SK-N-SH treated with all-trans-retinoic acid at 6 μM for 48 hours (cell line): Measurements from ENCODE around the gene BCL2L13.

Experiments
- ATAC-seq: fragments of 200-7000 bp; cut with Tn5 transposase; 3 replicates; pipeline ENCODE4 v1.9.1; 2020; ENCODE audit warnings: mild to moderate bottlenecking, moderate library complexity
- ARNTL ChIP-seq: fragments of 450-650 bp; formaldehyde crosslinking; IDR thresholded peaks from 2 replicates; pipeline ENCODE4 v1.5.0; 2020; ENCODE audit warnings: low read depth, mild to moderate bottlenecking, moderate library complexity, borderline replicate concordance
- BACH2 ChIP-seq: fragments of 250-450 bp; sonication (Bioruptor Pico); IDR thresholded peaks from 2 replicates; pipeline ENCODE4 v1.9.0; 2021; ENCODE audit warnings: mild to moderate bottlenecking, borderline replicate concordance
- CSDC2 ChIP-seq: fragments of 250-450 bp; sonication (Bioruptor Pico); IDR thresholded peaks from 2 replicates; pipeline ENCODE4 v1.5.0; 2020; ENCODE audit warnings: mild to moderate bottlenecking, moderate library complexity
- ESRRG ChIP-seq: fragments of 250-450 bp; sonication (Bioruptor Pico); IDR thresholded peaks from 2 replicates; pipeline ENCODE4 v1.6.1; 2021; ENCODE audit warnings: mild to moderate bottlenecking
- GLIS3 ChIP-seq: fragments of 250-450 bp; sonication (Bioruptor Pico); IDR thresholded peaks from 2 replicates; pipeline ENCODE4 v1.5.0; 2020; ENCODE audit warnings: mild to moderate bottlenecking, moderate library complexity
- ISL1 ChIP-seq: fragments of 250-450 bp; sonication (Bioruptor Pico); IDR thresholded peaks from 2 replicates; pipeline ENCODE4 v2.1.2; 2022; ENCODE audit warnings: mild to moderate bottlenecking, moderate library complexity
- OSR1 ChIP-seq: fragments of 250-450 bp; sonication (Bioruptor Pico); IDR thresholded peaks from 2 replicates; pipeline ENCODE4 v1.8.0; 2022; ENCODE audit warnings: moderate library complexity, mild to moderate bottlenecking, inconsistent platforms
- PPARA ChIP-seq: fragments of 250-450 bp; sonication (Bioruptor Pico); IDR thresholded peaks from 2 replicates; pipeline ENCODE4 v1.5.0; 2020; ENCODE audit warnings: mild to moderate bottlenecking, borderline replicate concordance
- RARB ChIP-seq: fragments of 250-450 bp; sonication (Bioruptor Pico); IDR thresholded peaks from 2 replicates; pipeline ENCODE4 v1.8.0; 2021; ENCODE audit warnings: mild to moderate bottlenecking, moderate library complexity
- SNAI2 ChIP-seq: fragments of 250-450 bp; sonication (Bioruptor Pico); IDR thresholded peaks from 2 replicates; pipeline ENCODE4 v1.5.0; 2020; ENCODE audit warnings: mild to moderate bottlenecking, moderate library complexity
- TCF4 ChIP-seq: fragments of 250-450 bp; sonication (Bioruptor Pico); IDR thresholded peaks from 2 replicates; pipeline ENCODE4 v1.8.0; 2021; ENCODE audit warnings: mild to moderate bottlenecking, moderate library complexity, borderline replicate concordance
- TOX ChIP-seq: fragments of 250-450 bp; sonication (Bioruptor Pico); IDR thresholded peaks from 2 replicates; pipeline ENCODE4 v1.8.0; 2021; ENCODE audit warnings: mild to moderate bottlenecking, moderate library complexity, borderline replicate concordance
- ZC3H10 ChIP-seq: fragments of 250-450 bp; sonication (Bioruptor Pico); IDR thresholded peaks from 2 replicates; pipeline ENCODE4 v1.5.1; 2021; ENCODE audit warnings: mild to moderate bottlenecking, moderate library complexity
- ZFP3 ChIP-seq: fragments of 250-450 bp; sonication (Bioruptor Pico); IDR thresholded peaks from 2 replicates; pipeline ENCODE4 v1.5.0; 2020; ENCODE audit warnings: mild to moderate bottlenecking, moderate library complexity
- ZFP30 ChIP-seq: fragments of 450-650 bp; formaldehyde crosslinking; IDR thresholded peaks from 2 replicates; pipeline ENCODE4 v1.5.0; 2022; ENCODE audit warnings: mild to moderate bottlenecking, moderate library complexity
- ZNF565 ChIP-seq: fragments of 450-650 bp; formaldehyde crosslinking; conservative IDR thresholded peaks from 2 replicates; pipeline ENCODE4 v1.5.0; 2020; ENCODE audit warnings: low read depth, mild to moderate bottlenecking, moderate library complexity
- ZNF70 ChIP-seq: fragments of 450-650 bp; formaldehyde crosslinking; IDR thresholded peaks from 2 replicates; pipeline ENCODE4 v1.5.0; 2020; ENCODE audit warnings: mild to moderate bottlenecking, moderate library complexity
- ZNF8 ChIP-seq: fragments of 450-650 bp; formaldehyde crosslinking; IDR thresholded peaks from 2 replicates; pipeline ENCODE4 v1.5.0; 2020; ENCODE audit warnings: mild to moderate bottlenecking, moderate library complexity
- TF ChIP-seq, protein P1 (sequence below): fragments of 250-450 bp; sonication (Bioruptor Pico); IDR thresholded peaks from 2 replicates; pipeline ENCODE4 v1.8.0; 2020; ENCODE audit warnings: mild to moderate bottlenecking, moderate library complexity, borderline replicate concordance
- TF ChIP-seq, protein P2 (sequence below): fragments of 250-450 bp; sonication (Bioruptor Pico); IDR thresholded peaks from 2 replicates; pipeline ENCODE4 v1.5.1; 2021; ENCODE audit warnings: mild to moderate bottlenecking, moderate library complexity
- TF ChIP-seq, protein P3 (sequence below): fragments of 250-450 bp; sonication (Bioruptor Pico); IDR thresholded peaks from 2 replicates; pipeline ENCODE4 v1.8.0; 2021; ENCODE audit warnings: low read depth, mild to moderate bottlenecking, moderate library complexity, borderline replicate concordance
- TF ChIP-seq, protein P4 (sequence below): fragments of 250-450 bp; sonication (Bioruptor Pico); IDR thresholded peaks from 2 replicates; pipeline ENCODE4 v1.5.0; 2020; ENCODE audit warnings: mild to moderate bottlenecking, moderate library complexity
- TF ChIP-seq, protein P5 (sequence below): fragments of 250-450 bp; sonication (Bioruptor Pico); IDR thresholded peaks from 2 replicates; pipeline ENCODE4 v1.5.1; 2020; ENCODE audit warnings: low read depth, mild to moderate bottlenecking, moderate library complexity

The BCL2L13 gene

DNA sequence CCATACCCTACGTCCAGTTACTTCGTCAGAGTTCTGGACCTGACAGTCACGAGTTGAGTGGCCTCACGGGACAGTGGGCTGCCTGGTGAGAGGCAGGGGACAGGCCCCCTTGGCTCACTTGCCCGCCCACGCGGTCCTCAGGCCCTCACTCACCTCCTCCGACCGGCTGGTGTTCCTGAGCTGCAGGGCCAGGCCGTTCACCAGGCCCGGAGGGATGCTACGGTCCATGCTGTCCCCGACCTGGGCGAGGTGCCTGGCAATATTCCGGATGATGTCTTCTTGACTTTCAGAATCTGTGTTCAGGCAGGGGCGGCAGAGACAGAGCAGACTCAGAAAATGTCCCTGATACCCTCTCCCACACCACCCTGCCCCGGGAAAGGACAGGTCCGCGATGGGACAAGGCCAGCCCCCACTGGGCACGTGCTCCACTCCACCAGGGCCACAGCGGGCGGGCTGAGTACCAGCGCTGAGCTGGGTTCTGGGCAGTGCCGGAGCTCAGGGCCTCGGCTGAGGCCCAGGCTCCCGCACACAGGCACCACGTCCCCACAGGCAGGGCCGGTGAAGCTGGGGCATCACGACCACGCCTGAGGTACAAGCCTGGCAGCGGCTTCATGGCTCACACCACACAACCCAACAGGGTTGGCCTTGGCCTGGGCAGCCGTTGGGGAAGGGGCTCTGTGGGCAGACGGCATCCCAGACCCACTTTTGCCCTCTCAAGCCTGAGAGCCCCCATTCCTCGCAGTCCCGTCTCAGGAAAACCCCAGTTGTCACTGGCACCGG lies 100.8 kb downstream of the BCL2L13 start:
- no peak for ATAC-seq
- TF ChIP-seq ZC3H10 (CRISPR knock-in tag) (no peak), ZFP3 (CRISPR knock-in tag) (no peak), ISL1 (CRISPR knock-in tag) (no peak), BACH2 (CRISPR knock-in tag) (no peak), ARNTL (CRISPR knock-in tag) (no peak)

DNA sequence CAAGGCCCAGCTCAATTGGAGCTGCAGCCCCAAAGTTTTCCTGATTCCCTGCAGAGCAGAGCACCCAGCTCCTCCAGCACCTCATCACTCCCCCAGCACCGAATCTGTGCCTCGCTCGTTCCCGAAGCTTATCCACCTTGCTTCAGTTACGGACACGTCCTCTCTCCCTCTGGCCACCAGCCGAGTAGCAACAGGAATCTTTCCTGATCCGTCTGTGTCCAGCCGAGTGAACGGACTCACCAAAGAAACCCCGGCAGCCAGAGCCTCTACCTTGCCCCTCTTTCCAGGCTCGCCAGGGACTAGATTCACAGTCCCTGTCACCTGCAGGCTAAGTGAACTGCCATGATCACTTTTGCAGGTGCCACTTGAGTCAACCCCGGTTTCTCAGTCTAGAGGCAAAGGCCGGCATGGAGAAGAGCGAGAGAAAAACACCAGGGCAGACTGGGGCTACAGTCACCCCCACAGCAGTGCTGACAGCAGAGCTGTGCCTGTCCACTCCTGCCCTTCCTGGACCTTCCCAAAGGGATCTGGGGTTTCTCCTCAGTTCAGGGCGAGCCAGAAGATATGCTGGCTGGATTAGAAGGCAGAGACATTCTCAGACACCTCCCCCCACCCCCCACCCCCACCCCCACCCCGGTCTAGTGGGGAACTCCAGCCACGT lies 103.4 kb downstream of the BCL2L13 start:
- TF ChIP-seq ISL1 (CRISPR knock-in tag) (no peak), ZFP3 (CRISPR knock-in tag) (no peak), ZC3H10 (CRISPR knock-in tag) (no peak), PPARA (CRISPR knock-in tag) (no peak), TCF4 (CRISPR knock-in tag) (no peak), CSDC2 (CRISPR knock-in tag) (no peak), BACH2 (CRISPR knock-in tag) (no peak), TOX (CRISPR knock-in tag) (no peak), ZNF565 (CRISPR knock-in tag) (no peak)
- peak; percentile 24 for ATAC-seq

DNA sequence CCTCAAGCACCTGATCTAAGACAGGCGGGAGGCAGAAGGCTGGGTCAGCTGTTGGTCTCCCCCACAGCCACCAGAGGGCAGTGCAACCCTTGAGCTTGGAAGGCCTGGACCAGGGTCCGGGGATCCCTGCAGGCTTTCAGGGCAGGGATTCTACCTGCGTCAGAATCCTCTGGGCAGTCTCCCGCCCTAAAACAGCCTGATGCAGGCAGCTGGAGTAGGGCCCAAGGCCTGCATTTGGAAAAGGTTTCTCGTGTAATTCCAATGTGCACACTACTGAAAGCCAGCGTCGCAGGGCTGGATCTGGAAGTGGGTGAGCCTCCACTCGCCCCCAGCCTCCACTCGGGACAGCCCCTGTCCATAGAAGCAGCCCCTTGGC lies 104.0 kb downstream of the BCL2L13 start:
- ATAC-seq: peak; percentile 94
- TF ChIP-seq RARB (CRISPR knock-in tag) (no peak), ZNF70 (CRISPR knock-in tag) (no peak), ZNF8 (no peak), ZFP30 (CRISPR knock-in tag) (no peak), PPARA (CRISPR knock-in tag) (no peak), BACH2 (CRISPR knock-in tag) (no peak), ZC3H10 (CRISPR knock-in tag) (no peak), ARNTL (CRISPR knock-in tag) (no peak), TOX (CRISPR knock-in tag) (no peak), GLIS3 (CRISPR knock-in tag) (no peak), OSR1 (CRISPR knock-in tag) (no peak), ESRRG (CRISPR knock-in tag) (no peak), SNAI2 (CRISPR knock-in tag) (no peak)
- TF ChIP-seq, protein P1, sequence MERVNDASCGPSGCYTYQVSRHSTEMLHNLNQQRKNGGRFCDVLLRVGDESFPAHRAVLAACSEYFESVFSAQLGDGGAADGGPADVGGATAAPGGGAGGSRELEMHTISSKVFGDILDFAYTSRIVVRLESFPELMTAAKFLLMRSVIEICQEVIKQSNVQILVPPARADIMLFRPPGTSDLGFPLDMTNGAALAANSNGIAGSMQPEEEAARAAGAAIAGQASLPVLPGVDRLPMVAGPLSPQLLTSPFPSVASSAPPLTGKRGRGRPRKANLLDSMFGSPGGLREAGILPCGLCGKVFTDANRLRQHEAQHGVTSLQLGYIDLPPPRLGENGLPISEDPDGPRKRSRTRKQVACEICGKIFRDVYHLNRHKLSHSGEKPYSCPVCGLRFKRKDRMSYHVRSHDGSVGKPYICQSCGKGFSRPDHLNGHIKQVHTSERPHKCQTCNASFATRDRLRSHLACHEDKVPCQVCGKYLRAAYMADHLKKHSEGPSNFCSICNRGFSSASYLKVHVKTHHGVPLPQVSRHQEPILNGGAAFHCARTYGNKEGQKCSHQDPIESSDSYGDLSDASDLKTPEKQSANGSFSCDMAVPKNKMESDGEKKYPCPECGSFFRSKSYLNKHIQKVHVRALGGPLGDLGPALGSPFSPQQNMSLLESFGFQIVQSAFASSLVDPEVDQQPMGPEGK: no peak
- TF ChIP-seq, protein P2, sequence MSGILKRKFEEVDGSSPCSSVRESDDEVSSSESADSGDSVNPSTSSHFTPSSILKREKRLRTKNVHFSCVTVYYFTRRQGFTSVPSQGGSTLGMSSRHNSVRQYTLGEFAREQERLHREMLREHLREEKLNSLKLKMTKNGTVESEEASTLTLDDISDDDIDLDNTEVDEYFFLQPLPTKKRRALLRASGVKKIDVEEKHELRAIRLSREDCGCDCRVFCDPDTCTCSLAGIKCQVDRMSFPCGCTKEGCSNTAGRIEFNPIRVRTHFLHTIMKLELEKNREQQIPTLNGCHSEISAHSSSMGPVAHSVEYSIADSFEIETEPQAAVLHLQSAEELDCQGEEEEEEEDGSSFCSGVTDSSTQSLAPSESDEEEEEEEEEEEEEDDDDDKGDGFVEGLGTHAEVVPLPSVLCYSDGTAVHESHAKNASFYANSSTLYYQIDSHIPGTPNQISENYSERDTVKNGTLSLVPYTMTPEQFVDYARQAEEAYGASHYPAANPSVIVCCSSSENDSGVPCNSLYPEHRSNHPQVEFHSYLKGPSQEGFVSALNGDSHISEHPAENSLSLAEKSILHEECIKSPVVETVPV (CRISPR knock-in tag): no peak
- TF ChIP-seq, protein P3, sequence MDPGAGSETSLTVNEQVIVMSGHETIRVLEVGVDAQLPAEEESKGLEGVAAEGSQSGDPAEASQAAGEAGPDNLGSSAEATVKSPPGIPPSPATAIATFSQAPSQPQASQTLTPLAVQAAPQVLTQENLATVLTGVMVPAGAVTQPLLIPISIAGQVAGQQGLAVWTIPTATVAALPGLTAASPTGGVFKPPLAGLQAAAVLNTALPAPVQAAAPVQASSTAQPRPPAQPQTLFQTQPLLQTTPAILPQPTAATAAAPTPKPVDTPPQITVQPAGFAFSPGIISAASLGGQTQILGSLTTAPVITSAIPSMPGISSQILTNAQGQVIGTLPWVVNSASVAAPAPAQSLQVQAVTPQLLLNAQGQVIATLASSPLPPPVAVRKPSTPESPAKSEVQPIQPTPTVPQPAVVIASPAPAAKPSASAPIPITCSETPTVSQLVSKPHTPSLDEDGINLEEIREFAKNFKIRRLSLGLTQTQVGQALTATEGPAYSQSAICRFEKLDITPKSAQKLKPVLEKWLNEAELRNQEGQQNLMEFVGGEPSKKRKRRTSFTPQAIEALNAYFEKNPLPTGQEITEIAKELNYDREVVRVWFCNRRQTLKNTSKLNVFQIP (CRISPR knock-in tag): no peak
- TF ChIP-seq, protein P4, sequence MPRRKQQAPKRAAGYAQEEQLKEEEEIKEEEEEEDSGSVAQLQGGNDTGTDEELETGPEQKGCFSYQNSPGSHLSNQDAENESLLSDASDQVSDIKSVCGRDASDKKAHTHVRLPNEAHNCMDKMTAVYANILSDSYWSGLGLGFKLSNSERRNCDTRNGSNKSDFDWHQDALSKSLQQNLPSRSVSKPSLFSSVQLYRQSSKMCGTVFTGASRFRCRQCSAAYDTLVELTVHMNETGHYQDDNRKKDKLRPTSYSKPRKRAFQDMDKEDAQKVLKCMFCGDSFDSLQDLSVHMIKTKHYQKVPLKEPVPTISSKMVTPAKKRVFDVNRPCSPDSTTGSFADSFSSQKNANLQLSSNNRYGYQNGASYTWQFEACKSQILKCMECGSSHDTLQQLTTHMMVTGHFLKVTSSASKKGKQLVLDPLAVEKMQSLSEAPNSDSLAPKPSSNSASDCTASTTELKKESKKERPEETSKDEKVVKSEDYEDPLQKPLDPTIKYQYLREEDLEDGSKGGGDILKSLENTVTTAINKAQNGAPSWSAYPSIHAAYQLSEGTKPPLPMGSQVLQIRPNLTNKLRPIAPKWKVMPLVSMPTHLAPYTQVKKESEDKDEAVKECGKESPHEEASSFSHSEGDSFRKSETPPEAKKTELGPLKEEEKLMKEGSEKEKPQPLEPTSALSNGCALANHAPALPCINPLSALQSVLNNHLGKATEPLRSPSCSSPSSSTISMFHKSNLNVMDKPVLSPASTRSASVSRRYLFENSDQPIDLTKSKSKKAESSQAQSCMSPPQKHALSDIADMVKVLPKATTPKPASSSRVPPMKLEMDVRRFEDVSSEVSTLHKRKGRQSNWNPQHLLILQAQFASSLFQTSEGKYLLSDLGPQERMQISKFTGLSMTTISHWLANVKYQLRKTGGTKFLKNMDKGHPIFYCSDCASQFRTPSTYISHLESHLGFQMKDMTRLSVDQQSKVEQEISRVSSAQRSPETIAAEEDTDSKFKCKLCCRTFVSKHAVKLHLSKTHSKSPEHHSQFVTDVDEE: no peak
- TF ChIP-seq, protein P5, sequence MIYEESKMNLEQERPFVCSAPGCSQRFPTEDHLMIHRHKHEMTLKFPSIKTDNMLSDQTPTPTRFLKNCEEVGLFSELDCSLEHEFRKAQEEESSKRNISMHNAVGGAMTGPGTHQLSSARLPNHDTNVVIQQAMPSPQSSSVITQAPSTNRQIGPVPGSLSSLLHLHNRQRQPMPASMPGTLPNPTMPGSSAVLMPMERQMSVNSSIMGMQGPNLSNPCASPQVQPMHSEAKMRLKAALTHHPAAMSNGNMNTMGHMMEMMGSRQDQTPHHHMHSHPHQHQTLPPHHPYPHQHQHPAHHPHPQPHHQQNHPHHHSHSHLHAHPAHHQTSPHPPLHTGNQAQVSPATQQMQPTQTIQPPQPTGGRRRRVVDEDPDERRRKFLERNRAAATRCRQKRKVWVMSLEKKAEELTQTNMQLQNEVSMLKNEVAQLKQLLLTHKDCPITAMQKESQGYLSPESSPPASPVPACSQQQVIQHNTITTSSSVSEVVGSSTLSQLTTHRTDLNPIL (CRISPR knock-in tag): no peak
